A673 (cell line): ENCODE measurements around the gene SSR4. TPM values are rescaled to one million over a fixed set of nuclear protein-coding genes. Genes with fewer than 3 reads are reported as not detected.
"Not testable (repeated sequence)": the region's sequence is repeated elsewhere in the genome, so short reads cannot be mapped to it uniquely, and the experiment has no call there.

Experiments
- BruUV-seq: library from RNA; stranded (reverse); fragments of 400-500 nt; replicated peaks from 2 replicates; lab custom pipeline; 2021; lab: Mats Ljungman, UMichigan
- CTCF ChIA-PET: fragments of 300-600 bp; sonication (Branson Sonifier 250); formaldehyde crosslinking; loops from one replicate; lab custom pipeline; 2022; ENCODE audit warnings: antibody characterized with exemption; lab: Charles Lee
- POLR2A ChIA-PET: fragments of 300-600 bp; sonication (Branson Sonifier 250); formaldehyde crosslinking; loops from one replicate; lab custom pipeline; 2022; ENCODE audit warnings: antibody characterized with exemption; ENCODE audit not compliant: low non-redundant PET; lab: Charles Lee
- DNase-seq: peaks from one replicate; pipeline ENCODE4 v3.0.0-alpha.2; 2015; ENCODE audit warnings: low spot score
- H3K27ac ChIP-seq: fragments of 200-600 bp; sonication (generic); 2 replicates; pipeline ENCODE4 v1.5.1; 2016; ENCODE audit warnings: mixed run types, low read depth, mild to moderate bottlenecking, mixed read lengths, antibody characterized with exemption, low read length; ENCODE audit not compliant: poor library complexity, severe bottlenecking
- H3K27me3 ChIP-seq: fragments of 200-600 bp; sonication (generic); replicated peaks from 2 replicates; pipeline ENCODE4 v1.6.1; 2017; ENCODE audit warnings: mixed run types, low read depth, mild to moderate bottlenecking, mixed read lengths, antibody characterized with exemption, low read length; ENCODE audit not compliant: insufficient read depth, poor library complexity
- H3K36me3 ChIP-seq: fragments of 200-600 bp; sonication (generic); 2 replicates; pipeline ENCODE4 v1.6.1; 2016; ENCODE audit warnings: mixed run types, mild to moderate bottlenecking, mixed read lengths, antibody characterized with exemption, low read length; ENCODE audit not compliant: insufficient read depth, poor library complexity, severe bottlenecking
- H3K4me1 ChIP-seq: fragments of 200-600 bp; sonication (generic); 2 replicates; pipeline ENCODE4 v1.6.1; 2017; ENCODE audit warnings: mixed run types, mild to moderate bottlenecking, mixed read lengths, antibody characterized with exemption, low read length; ENCODE audit not compliant: insufficient read depth, poor library complexity, severe bottlenecking
- H3K4me3 ChIP-seq: fragments of 200-600 bp; sonication (generic); 2 replicates; pipeline ENCODE4 v1.5.1; 2016; ENCODE audit warnings: low read depth, mixed run types, mild to moderate bottlenecking, mixed read lengths, low read length; ENCODE audit not compliant: poor library complexity, severe bottlenecking
- H3K9me3 ChIP-seq: fragments of 200-600 bp; sonication (generic); 2 replicates; pipeline ENCODE4 v1.6.1; 2016; ENCODE audit warnings: mixed run types, low read depth, mild to moderate bottlenecking, mixed read lengths, antibody characterized with exemption, low read length; ENCODE audit not compliant: poor library complexity, severe bottlenecking
- CTCF ChIP-seq: fragments of 300-800, 200-600 bp; sonication (generic); conservative IDR thresholded peaks from 2 replicates; pipeline ENCODE4 v1.5.1; 2017; ENCODE audit warnings: low read depth, mild to moderate bottlenecking, antibody characterized with exemption, low read length, moderate library complexity, mixed read lengths
- EZH2 ChIP-seq: fragments of 200-600 bp; sonication (generic); IDR thresholded peaks from 2 replicates; pipeline ENCODE4 v1.6.1; 2017; ENCODE audit warnings: borderline replicate concordance, low read depth, mild to moderate bottlenecking, mixed read lengths, antibody characterized with exemption, low read length; ENCODE audit not compliant: poor library complexity, severe bottlenecking
- intact Hi-C: fragments of 100-400 bp; cut with micrococcal nuclease; formaldehyde crosslinking; loops from one replicate; pipeline ENCODE4 v1.10.0; 2022; ENCODE audit not compliant: unreplicated experiment
- total RNA-seq: library from RNA; stranded (reverse); gene quantifications from 2 replicates; pipeline ENCODE4 v1.2.3, GENCODE V29; 2021

Gene SSR4
- total RNA-seq, 1 experiment from 2014 or later: 214 TPM

- intact Hi-C loops: no loop called here
- Histone ChIP-seq H3K27ac (no peak overlapping the region), H3K27me3 (no peaks in the 10 kb centered on the region), H3K9me3 (no peaks in the 10 kb centered on the region), H3K4me3 (no peak overlapping the region), H3K4me1 (no peaks in the 10 kb centered on the region), H3K36me3 (no peaks in the 10 kb centered on the region)
- BruUV-seq: no TSS peak
- POLR2A ChIA-PET: no interaction called here
- TF ChIP-seq EZH2: no peak
- no peak for TF ChIP-seq CTCF
- DNase-seq: no peak
- CTCF ChIA-PET: no interaction called here
These were observed 22.6 kb downstream of the SSR4 start for GRCh38 chrX:153816831-153817690.

GRCh38 chrX:153818064-153818463, 23.6 kb downstream of the SSR4 start:
- BruUV-seq, H3K9me3 ChIP-seq, CTCF ChIA-PET, H3K27me3 ChIP-seq, H3K4me1 ChIP-seq, H3K27ac ChIP-seq, DNase-seq, intact Hi-C loops, H3K36me3 ChIP-seq, H3K4me3 ChIP-seq: not testable (repeated sequence)
- POLR2A ChIA-PET: interaction anchor here (0.7 kb wide), 1 partner anchor 174 kb away, joined by 16 read pairs; no protein-coding TSS in a partner anchor

GRCh38 chrX:153818571-153819383, 24.3 kb downstream of the SSR4 start:
- BruUV-seq: no TSS peak
- POLR2A ChIA-PET: interaction anchor here (0.7 kb wide), 1 partner anchor 174 kb away, joined by 16 read pairs; no protein-coding TSS in a partner anchor
- Histone ChIP-seq H3K4me3 (peak overlapping the region; percentile 41), H3K27me3 (no peaks in the 10 kb centered on the region), H3K36me3 (no peaks in the 10 kb centered on the region), H3K9me3 (no peaks in the 10 kb centered on the region), H3K4me1 (no peaks in the 10 kb centered on the region), H3K27ac (peak overlapping the region; percentile 50)
- TF ChIP-seq CTCF (no peak), EZH2 (no peak)
- DNase-seq: peak; percentile 61
- intact Hi-C loops: no loop called here
- CTCF ChIA-PET: no interaction called here
